A673 (cell line): ENCODE measurements around the gene ZNF664.

Source experiments
- CTCF ChIP-seq: fragments of 300-800, 200-600 bp; sonication (generic); conservative IDR thresholded peaks from 2 replicates; pipeline ENCODE4 v1.5.1; 2017; ENCODE audit warnings: low read depth, mild to moderate bottlenecking, antibody characterized with exemption, low read length, moderate library complexity, mixed read lengths
- EZH2 ChIP-seq: fragments of 200-600 bp; sonication (generic); IDR thresholded peaks from 2 replicates; pipeline ENCODE4 v1.6.1; 2017; ENCODE audit warnings: borderline replicate concordance, low read depth, mild to moderate bottlenecking, mixed read lengths, antibody characterized with exemption, low read length; ENCODE audit not compliant: poor library complexity, severe bottlenecking

DNA sequence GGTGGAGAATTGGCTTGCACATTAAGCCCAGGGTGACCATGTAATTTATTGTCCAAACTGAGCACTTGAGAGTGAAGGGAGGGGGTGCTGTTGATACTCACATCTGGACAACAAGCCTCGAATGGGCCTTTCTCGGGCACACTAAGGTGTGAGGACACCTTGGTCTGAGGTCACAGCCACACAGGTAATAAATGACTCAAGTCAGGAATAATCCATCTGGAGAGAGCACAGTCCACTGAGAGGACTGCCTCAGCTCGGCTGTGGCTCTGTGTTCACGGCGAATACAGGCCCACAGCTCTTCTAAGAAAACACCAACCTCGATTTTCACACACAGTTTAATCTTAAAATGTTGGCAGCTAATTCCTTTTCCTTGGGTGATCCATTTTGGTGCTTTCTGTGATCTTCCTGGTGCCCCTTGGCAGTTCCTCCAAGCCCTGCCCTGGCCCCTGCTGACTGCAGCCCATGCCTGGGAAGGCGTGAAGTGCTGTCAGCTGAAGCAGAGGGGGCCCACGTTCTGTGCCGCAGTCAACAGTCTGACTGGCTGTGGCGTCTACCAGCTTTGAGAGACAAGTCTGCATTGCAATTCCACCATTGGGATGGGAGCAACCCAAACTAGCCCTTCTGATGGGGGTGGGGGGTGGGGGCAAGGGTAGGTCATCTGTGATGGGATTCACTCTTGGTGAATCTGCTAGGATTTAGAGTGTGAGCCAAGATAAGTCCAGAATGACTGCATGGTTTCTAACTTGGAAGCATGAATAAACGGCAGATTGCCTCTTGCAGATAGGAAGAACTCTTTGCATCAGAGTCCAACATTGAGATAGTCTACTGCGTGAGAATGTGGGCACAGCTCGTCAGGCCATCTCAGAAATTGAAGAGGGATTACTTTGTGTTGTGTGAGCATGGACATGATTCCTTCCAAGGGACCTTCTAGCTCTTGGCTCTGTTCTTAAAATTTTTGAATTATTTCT lies 42.8 kb downstream of the ZNF664 start:
- no peak for TF ChIP-seq CTCF
- no peak for TF ChIP-seq EZH2
